ENCODE results near the gene CARS2.

The CARS2 gene

DNA sequence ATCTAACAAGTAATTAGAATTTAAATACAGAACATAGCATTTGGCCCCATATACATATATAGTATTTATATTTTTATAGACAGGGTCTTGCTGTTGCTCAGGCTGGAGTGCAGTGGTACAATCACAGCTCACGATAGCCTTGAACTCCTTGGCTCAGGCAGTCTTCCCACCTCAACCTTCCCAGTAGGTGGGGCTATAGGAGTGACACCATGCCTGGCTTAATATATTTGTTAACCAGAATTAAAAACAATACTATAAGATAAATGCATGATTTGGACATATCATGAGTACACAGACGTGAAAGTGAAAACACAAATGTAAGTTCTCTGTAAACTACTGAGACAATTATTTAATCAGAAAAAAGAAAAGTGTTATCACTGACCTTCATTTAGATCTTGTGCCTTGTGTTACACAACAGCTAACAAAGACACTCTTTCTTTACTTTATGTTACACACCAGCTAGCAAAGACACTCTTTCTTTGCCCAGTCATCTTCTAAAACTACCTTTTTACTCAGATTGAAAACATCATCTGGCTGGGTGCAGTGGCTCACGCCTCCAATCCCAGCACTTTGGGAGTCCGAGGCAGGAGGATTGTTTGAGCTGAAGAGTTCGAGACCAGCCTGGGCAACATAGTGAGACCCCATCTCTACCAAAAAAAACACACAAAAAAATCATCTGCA is 22.6 kb downstream of the CARS2 start:
- DNase-seq: peak in 2 of 3 donors; percentile 33 to 62
- H3K36me3 ChIP-seq (ENCODE audit: control insufficient read depth in 4 of 4, insufficient read depth in 4 of 4, low read length in 3 of 4): peaks cover 8 to 87% (median 62%) of the 10 kb centered on the region in 4 experiments

GRCh38 chr13:110682746-110683145 is 23.2 kb downstream of the CARS2 start:
- 94% methylated on average over 9 of the region's 12 CpGs for WGBS (ENCODE audit: insufficient coverage)
- Histone ChIP-seq H3K4me3 (ENCODE audit: control insufficient read depth in 1 of 7, extremely low read depth in 1 of 7, insufficient read depth in 4 of 7, low read depth in 2 of 7, low read length in 6 of 7) (no peak overlapping the region), H3K9me3 (ENCODE audit: control extremely low read depth in 1 of 5, control insufficient read depth in 4 of 5, insufficient read depth in 2 of 5, low read depth in 1 of 5, low read length in 4 of 5) (no peaks in the 10 kb centered on the region), H3K4me1 (ENCODE audit: control extremely low read depth in 1 of 4, control insufficient read depth in 4 of 4, insufficient read depth in 4 of 4, low read length in 3 of 4) (no peaks in the 10 kb centered on the region), H3K27ac (ENCODE audit: insufficient read depth in 1 of 2, low read depth in 1 of 2, low read length in 2 of 2, poor library complexity in 1 of 2, severe bottlenecking in 2 of 2) (no peak overlapping the region), H3K36me3 (ENCODE audit: control insufficient read depth in 4 of 4, insufficient read depth in 4 of 4, low read length in 3 of 4) (peaks cover 10 to 88% (median 63%) of the 10 kb centered on the region in 4 experiments), H3K27me3 (replicated peaks in 2 of 5; ENCODE audit: control insufficient read depth in 4 of 5, insufficient read depth in 5 of 5, low read length in 4 of 5) (no peaks in the 10 kb centered on the region)
- DNase-seq: no peak
- POLR2A ChIA-PET: no interaction called here
- CTCF ChIA-PET: interaction anchor here (1.3 to 4.9 kb wide), 7 partner anchors 14 to 136 kb away, joined by 4 to 22 read pairs (median 8); no protein-coding TSS in a partner anchor

More for the DNA sequence above, 22.6 kb downstream of the CARS2 start:
- CTCF ChIA-PET: interaction anchor here (0.7 to 4.9 kb wide), 13 partner anchors 9 to 228 kb away, joined by 3 to 22 read pairs (median 5); no protein-coding TSS in a partner anchor
- Histone ChIP-seq H3K4me1 (ENCODE audit: control extremely low read depth in 1 of 4, control insufficient read depth in 4 of 4, insufficient read depth in 4 of 4, low read length in 3 of 4) (no peaks in the 10 kb centered on the region), H3K27me3 (replicated peaks in 2 of 5; ENCODE audit: control insufficient read depth in 4 of 5, insufficient read depth in 5 of 5, low read length in 4 of 5) (no peaks in the 10 kb centered on the region), H3K4me3 (ENCODE audit: control insufficient read depth in 1 of 7, extremely low read depth in 1 of 7, insufficient read depth in 4 of 7, low read depth in 2 of 7, low read length in 6 of 7) (no peak overlapping the region), H3K27ac (ENCODE audit: insufficient read depth in 1 of 2, low read depth in 1 of 2, low read length in 2 of 2, poor library complexity in 1 of 2, severe bottlenecking in 2 of 2) (no peak overlapping the region), H3K9me3 (ENCODE audit: control extremely low read depth in 1 of 5, control insufficient read depth in 4 of 5, insufficient read depth in 2 of 5, low read depth in 1 of 5, low read length in 4 of 5) (no peaks in the 10 kb centered on the region)
- POLR2A ChIA-PET: no interaction called here
- WGBS (ENCODE audit: insufficient coverage): 83% methylated on average over 1 of the region's 5 CpGs

DNA sequence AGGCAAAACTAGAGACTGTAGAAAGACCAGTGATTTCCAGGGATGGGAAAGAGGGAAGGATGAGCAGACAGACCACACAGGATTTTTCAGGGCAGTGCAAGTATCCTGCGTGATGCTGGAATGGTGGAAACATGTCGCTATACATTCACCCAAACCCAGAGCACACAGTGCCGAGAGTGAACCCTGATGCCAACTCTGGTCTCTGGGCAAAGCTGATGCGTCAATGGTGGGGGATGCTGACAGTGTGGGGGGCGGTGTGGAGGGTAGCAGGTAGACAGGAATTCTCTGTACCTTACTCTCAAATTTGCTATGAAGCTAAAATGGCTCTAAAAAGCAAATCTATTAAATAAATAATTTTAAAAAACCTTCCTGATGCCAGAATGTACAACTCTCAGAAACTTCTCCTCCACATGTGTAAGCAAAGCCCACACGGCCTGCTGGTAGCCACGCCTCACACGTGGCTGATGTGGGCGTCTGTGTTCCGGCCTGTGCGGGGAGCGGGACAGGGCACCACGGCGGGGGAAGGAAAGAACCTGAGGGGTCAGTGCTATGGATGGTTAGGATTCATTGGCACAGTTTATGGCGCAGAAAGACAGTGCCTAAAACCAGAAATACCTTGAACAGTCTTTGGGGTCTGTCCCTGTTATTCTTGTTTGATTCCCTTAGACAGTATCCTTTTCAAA is 23.9 kb downstream of the CARS2 start:
- CTCF ChIA-PET: interaction anchor here (0.9 to 4.9 kb wide), 8 partner anchors 15 to 136 kb away, joined by 3 to 22 read pairs (median 4); no protein-coding TSS in a partner anchor
- peaks cover 10 to 83% (median 62%) of the 10 kb centered on the region in 4 experiments for H3K36me3 ChIP-seq (ENCODE audit: control insufficient read depth in 4 of 4, insufficient read depth in 4 of 4, low read length in 3 of 4)
- no peaks in the 10 kb centered on the region for H3K27me3 ChIP-seq (replicated peaks in 2 of 5; ENCODE audit: control insufficient read depth in 4 of 5, insufficient read depth in 5 of 5, low read length in 4 of 5)
- DNase-seq: no peak
- H3K9me3 ChIP-seq (ENCODE audit: control extremely low read depth in 1 of 5, control insufficient read depth in 4 of 5, insufficient read depth in 2 of 5, low read depth in 1 of 5, low read length in 4 of 5): no peaks in the 10 kb centered on the region
- no peaks in the 10 kb centered on the region for H3K4me1 ChIP-seq (ENCODE audit: control extremely low read depth in 1 of 4, control insufficient read depth in 4 of 4, insufficient read depth in 4 of 4, low read length in 3 of 4)
- H3K4me3 ChIP-seq (ENCODE audit: control insufficient read depth in 1 of 7, extremely low read depth in 1 of 7, insufficient read depth in 4 of 7, low read depth in 2 of 7, low read length in 6 of 7): no peak overlapping the region
- POLR2A ChIA-PET: no interaction called here
- no peak overlapping the region for H3K27ac ChIP-seq (ENCODE audit: insufficient read depth in 1 of 2, low read depth in 1 of 2, low read length in 2 of 2, poor library complexity in 1 of 2, severe bottlenecking in 2 of 2)
- 95% methylated on average over 7 of the region's 15 CpGs for WGBS (ENCODE audit: insufficient coverage)

- POLR2A ChIA-PET: interaction anchor here (1.2 kb wide), 1 partner anchor 32 kb away, joined by 6 read pairs; no protein-coding TSS in a partner anchor
- H3K9me3 ChIP-seq (ENCODE audit: control extremely low read depth in 1 of 5, control insufficient read depth in 4 of 5, insufficient read depth in 2 of 5, low read depth in 1 of 5, low read length in 4 of 5): peaks cover 0 to 8% (median 0%) of the 10 kb centered on the region in 5 experiments
- H3K27me3 ChIP-seq (replicated peaks in 2 of 5; ENCODE audit: control insufficient read depth in 4 of 5, insufficient read depth in 5 of 5, low read length in 4 of 5): no peaks in the 10 kb centered on the region
- CTCF ChIA-PET: interaction anchor here (0.7 to 4.9 kb wide), 5 partner anchors 16 to 137 kb away, joined by 3 to 22 read pairs (median 3); no protein-coding TSS in a partner anchor
- peak in 2 of 3 donors; percentile 31 to 38 for DNase-seq
- no peak overlapping the region for H3K4me3 ChIP-seq (ENCODE audit: control insufficient read depth in 1 of 7, extremely low read depth in 1 of 7, insufficient read depth in 4 of 7, low read depth in 2 of 7, low read length in 6 of 7)
- WGBS (ENCODE audit: insufficient coverage): 97% methylated on average over 3 of the region's 7 CpGs
- no peak overlapping the region for H3K27ac ChIP-seq (ENCODE audit: insufficient read depth in 1 of 2, low read depth in 1 of 2, low read length in 2 of 2, poor library complexity in 1 of 2, severe bottlenecking in 2 of 2)
- peaks cover 10 to 82% (median 64%) of the 10 kb centered on the region in 4 experiments for H3K36me3 ChIP-seq (ENCODE audit: control insufficient read depth in 4 of 4, insufficient read depth in 4 of 4, low read length in 3 of 4)
- no peaks in the 10 kb centered on the region for H3K4me1 ChIP-seq (ENCODE audit: control extremely low read depth in 1 of 4, control insufficient read depth in 4 of 4, insufficient read depth in 4 of 4, low read length in 3 of 4)
Observed at GRCh38 chr13:110680852-110681251, 25.1 kb downstream of the CARS2 start.

- no peak for DNase-seq
- ChIA-PET POLR2A (no interaction called here), CTCF (no interaction called here)
- Histone ChIP-seq H3K36me3 (ENCODE audit: control insufficient read depth in 4 of 4, insufficient read depth in 4 of 4, low read length in 3 of 4) (peaks cover 12 to 58% (median 49%) of the 10 kb centered on the region in 4 experiments), H3K4me1 (ENCODE audit: control extremely low read depth in 1 of 4, control insufficient read depth in 4 of 4, insufficient read depth in 4 of 4, low read length in 3 of 4) (no peaks in the 10 kb centered on the region), H3K4me3 (ENCODE audit: control insufficient read depth in 1 of 7, extremely low read depth in 1 of 7, insufficient read depth in 4 of 7, low read depth in 2 of 7, low read length in 6 of 7) (no peak overlapping the region), H3K27me3 (replicated peaks in 2 of 5; ENCODE audit: control insufficient read depth in 4 of 5, insufficient read depth in 5 of 5, low read length in 4 of 5) (no peaks in the 10 kb centered on the region), H3K9me3 (ENCODE audit: control extremely low read depth in 1 of 5, control insufficient read depth in 4 of 5, insufficient read depth in 2 of 5, low read depth in 1 of 5, low read length in 4 of 5) (peaks cover 0 to 8% (median 2%) of the 10 kb centered on the region in 5 experiments), H3K27ac (ENCODE audit: insufficient read depth in 1 of 2, low read depth in 1 of 2, low read length in 2 of 2, poor library complexity in 1 of 2, severe bottlenecking in 2 of 2) (peak overlapping the region in 1 of 2 experiments; percentile 34)
- 96% methylated on average over 21 of the region's 28 CpGs for WGBS (ENCODE audit: insufficient coverage)
Observed at GRCh38 chr13:110677731-110678545, 28.0 kb downstream of the CARS2 start.

- no peak for DNase-seq
- H3K27ac ChIP-seq (ENCODE audit: insufficient read depth in 1 of 2, low read depth in 1 of 2, low read length in 2 of 2, poor library complexity in 1 of 2, severe bottlenecking in 2 of 2): no peak overlapping the region
- no peaks in the 10 kb centered on the region for H3K27me3 ChIP-seq (replicated peaks in 2 of 5; ENCODE audit: control insufficient read depth in 4 of 5, insufficient read depth in 5 of 5, low read length in 4 of 5)
- H3K36me3 ChIP-seq (ENCODE audit: control insufficient read depth in 4 of 4, insufficient read depth in 4 of 4, low read length in 3 of 4): peaks cover 7 to 48% (median 39%) of the 10 kb centered on the region in 4 experiments
- no peaks in the 10 kb centered on the region for H3K4me1 ChIP-seq (ENCODE audit: control extremely low read depth in 1 of 4, control insufficient read depth in 4 of 4, insufficient read depth in 4 of 4, low read length in 3 of 4)
- WGBS (ENCODE audit: insufficient coverage): 97% methylated on average over 14 of the region's 28 CpGs
- ChIA-PET CTCF (no interaction called here), POLR2A (no interaction called here)
- H3K9me3 ChIP-seq (ENCODE audit: control extremely low read depth in 1 of 5, control insufficient read depth in 4 of 5, insufficient read depth in 2 of 5, low read depth in 1 of 5, low read length in 4 of 5): peaks cover 0 to 8% (median 2%) of the 10 kb centered on the region in 5 experiments
- no peak overlapping the region for H3K4me3 ChIP-seq (ENCODE audit: control insufficient read depth in 1 of 7, extremely low read depth in 1 of 7, insufficient read depth in 4 of 7, low read depth in 2 of 7, low read length in 6 of 7)
Observed at GRCh38 chr13:110676595-110677587, 29.0 kb downstream of the CARS2 start.
